WTC11 (cell line): ENCODE data around the gene SAP30BP. TPM values are rescaled to one million over a fixed set of nuclear protein-coding genes. Genes with fewer than 3 reads are reported as not detected.

ENCODE experiments used
- ATAC-seq: fragments of 200-7000 bp; cut with Tn5 transposase; 2 replicates; pipeline ENCODE4 v1.10.0; 2021; ENCODE audit warnings: mild to moderate bottlenecking, moderate library complexity
- CTCF ChIA-PET: fragments of 300-600 bp; sonication (Branson Sonifier 250); formaldehyde crosslinking; loops from one replicate; lab custom pipeline; 2021; ENCODE audit warnings: antibody characterized with exemption; lab: Charles Lee
- POLR2A ChIA-PET: fragments of 350-600 bp; sonication (Branson Sonifier 250); formaldehyde crosslinking; loops from one replicate; lab custom pipeline; 2021; ENCODE audit warnings: antibody characterized with exemption; lab: Charles Lee
- DNase-seq: peaks from one replicate; pipeline ENCODE4 v3.0.0; 2021; ENCODE audit warnings: low spot score
- H3K27ac Mint-ChIP-seq: 2 replicates; pipeline ENCODE4 v1.8.0; 2021; ENCODE audit warnings: mixed read lengths
- H3K27me3 Mint-ChIP-seq: 2 replicates; pipeline ENCODE4 v1.8.0; 2021; ENCODE audit warnings: low read depth, mild to moderate bottlenecking, moderate library complexity, mixed read lengths
- H3K36me3 Mint-ChIP-seq: 2 replicates; pipeline ENCODE4 v1.8.0; 2021; ENCODE audit warnings: mixed read lengths
- H3K4me1 Mint-ChIP-seq: 2 replicates; pipeline ENCODE4 v1.8.0; 2022; ENCODE audit warnings: mixed read lengths
- H3K4me3 Mint-ChIP-seq: 2 replicates; pipeline ENCODE4 v1.8.0; 2021; ENCODE audit warnings: mild to moderate bottlenecking, moderate library complexity, mixed read lengths
- H3K9me3 Mint-ChIP-seq: 2 replicates; pipeline ENCODE4 v1.8.0; 2021; ENCODE audit warnings: mixed read lengths
- CREB1 ChIP-seq: sonication (generic); formaldehyde crosslinking; IDR thresholded peaks from 2 replicates; pipeline ENCODE4 v1.8.0; 2023; ENCODE audit warnings: mild to moderate bottlenecking, missing genetic modification reagents
- E2F4 ChIP-seq: sonication (generic); formaldehyde crosslinking; IDR thresholded peaks from 2 replicates; pipeline ENCODE4 v1.8.1; 2022; ENCODE audit warnings: low read depth, mild to moderate bottlenecking, moderate library complexity, missing genetic modification reagents, borderline replicate concordance
- ERG ChIP-seq: fragments of 250-450 bp; sonication (Bioruptor Pico); IDR thresholded peaks from 2 replicates; pipeline ENCODE4 v1.8.0; 2021; ENCODE audit warnings: mild to moderate bottlenecking
- ESRRA ChIP-seq: sonication (generic); formaldehyde crosslinking; IDR thresholded peaks from 2 replicates; pipeline ENCODE4 v1.8.1; 2022; ENCODE audit warnings: mild to moderate bottlenecking, missing genetic modification reagents, borderline replicate concordance
- GRHL2 ChIP-seq: fragments of 250-450 bp; sonication (Bioruptor Pico); IDR thresholded peaks from 2 replicates; pipeline ENCODE4 v1.8.0; 2022; ENCODE audit warnings: mild to moderate bottlenecking, moderate library complexity; ENCODE audit not compliant: insufficient replicate concordance, severe bottlenecking
- KAT7 ChIP-seq: sonication (generic); formaldehyde crosslinking; IDR thresholded peaks from 2 replicates; pipeline ENCODE4 v1.8.1; 2023; ENCODE audit warnings: missing genetic modification reagents, mild to moderate bottlenecking, borderline replicate concordance
- MXD4 ChIP-seq: fragments of 250-450 bp; sonication (Bioruptor Pico); IDR thresholded peaks from 2 replicates; pipeline ENCODE4 v1.8.0; 2021; ENCODE audit warnings: mild to moderate bottlenecking, moderate library complexity, borderline replicate concordance
- NFATC4 ChIP-seq: fragments of 250-450 bp; sonication (Bioruptor Pico); IDR thresholded peaks from 2 replicates; pipeline ENCODE4 v1.9.0; 2021; ENCODE audit warnings: mild to moderate bottlenecking
- NR1H2 ChIP-seq: sonication (generic); formaldehyde crosslinking; IDR thresholded peaks from 2 replicates; pipeline ENCODE4 v1.9.0; 2021; ENCODE audit warnings: mild to moderate bottlenecking, moderate library complexity, missing genetic modification reagents
- OVOL2 ChIP-seq: fragments of 250-450 bp; sonication (Bioruptor Pico); IDR thresholded peaks from 2 replicates; pipeline ENCODE4 v1.9.0; 2021; ENCODE audit warnings: mild to moderate bottlenecking, borderline replicate concordance
- PRDM15 ChIP-seq: sonication (generic); formaldehyde crosslinking; IDR thresholded peaks from 2 replicates; pipeline ENCODE4 v1.8.0; 2022; ENCODE audit warnings: missing genetic modification reagents
- RORB ChIP-seq: fragments of 250-450 bp; sonication (Bioruptor Pico); IDR thresholded peaks from 2 replicates; pipeline ENCODE4 v1.9.0; 2021; ENCODE audit warnings: mild to moderate bottlenecking
- SP1 ChIP-seq: sonication (generic); formaldehyde crosslinking; conservative IDR thresholded peaks from 2 replicates; pipeline ENCODE4 v1.8.1; 2022; ENCODE audit warnings: missing genetic modification reagents
- ZMAT4 ChIP-seq: fragments of 250-450 bp; sonication (Bioruptor Pico); IDR thresholded peaks from 2 replicates; pipeline ENCODE4 v1.9.0; 2021; ENCODE audit warnings: mild to moderate bottlenecking
- ZNF232 ChIP-seq: sonication (generic); formaldehyde crosslinking; IDR thresholded peaks from 2 replicates; pipeline ENCODE4 v1.8.0; 2022; ENCODE audit warnings: mild to moderate bottlenecking, missing genetic modification reagents
- ZNF317 ChIP-seq: sonication (generic); formaldehyde crosslinking; IDR thresholded peaks from 2 replicates; pipeline ENCODE4 v1.8.1; 2023; ENCODE audit warnings: low read depth, mild to moderate bottlenecking, moderate library complexity, missing genetic modification reagents, borderline replicate concordance
- ZNF416 ChIP-seq: fragments of 250-450 bp; sonication (Bioruptor Pico); IDR thresholded peaks from 2 replicates; pipeline ENCODE4 v1.9.0; 2021; ENCODE audit warnings: mild to moderate bottlenecking, inconsistent platforms
- total RNA-seq: library from RNA; stranded (reverse); gene quantifications from 3 replicates; pipeline ENCODE4 v1.2.3, GENCODE V29; 2021

The SAP30BP gene
- total RNA-seq, 1 experiment from 2014 or later, result 86.8 TPM

- Mint-ChIP-seq H3K36me3 (peaks cover 37% of the 10 kb centered on the region), H3K4me3 (no peak overlapping the region)
- POLR2A ChIA-PET, result no interaction called here
- TF ChIP-seq ZNF317, result no peak
- TF ChIP-seq NFATC4 (CRISPR knock-in tag), result no peak
- no peak for TF ChIP-seq CREB1
- TF ChIP-seq E2F4 (CRISPR knock-in tag), result no peak
- no peak for TF ChIP-seq GRHL2
- TF ChIP-seq ESRRA (CRISPR knock-in tag), result no peak
- no peak for TF ChIP-seq SP1
- no peak for TF ChIP-seq RORB (CRISPR knock-in tag)
- TF ChIP-seq PRDM15 (CRISPR knock-in tag), result no peak
- no peak for TF ChIP-seq ZMAT4 (CRISPR knock-in tag)
- TF ChIP-seq ZNF416, result no peak
- TF ChIP-seq, all 79 proteins: peak for 0
- ATAC-seq, result no peak
- DNase-seq, result no peak
- Mint-ChIP-seq H3K27me3 (no peaks in the 10 kb centered on the region), H3K4me1 (peaks cover 12% of the 10 kb centered on the region), H3K27ac (peak overlapping the region; percentile 65), H3K9me3 (no peaks in the 10 kb centered on the region)
- CTCF ChIA-PET, result interaction anchor here (0.6 to 3.6 kb wide), 9 partner anchors 12 to 381 kb away, joined by 3 to 22 read pairs (median 12); partner anchors contain the start of genes GALK1 and SMIM5
These were observed 1.2 kb upstream of the SAP30BP start for GRCh38 chr17:75665981-75666380.

GRCh38 chr17:75667825-75668224, 687 bp downstream of the SAP30BP start:
- H3K27ac Mint-ChIP-seq, result no peak overlapping the region
- TF ChIP-seq NR1H2 (CRISPR knock-in tag) (no peak), KAT7 (CRISPR knock-in tag) (no peak), OVOL2 (no peak), E2F4 (CRISPR knock-in tag) (no peak)
- peaks cover 12% of the 10 kb centered on the region for H3K4me1 Mint-ChIP-seq
- H3K27me3 Mint-ChIP-seq, result no peaks in the 10 kb centered on the region
- ATAC-seq (no peak), DNase-seq (no peak)
- ChIA-PET CTCF (interaction anchor here (0.9 to 3.6 kb wide), 2 partner anchors 86 to 163 kb away, joined by 3 to 17 read pairs; no protein-coding TSS in a partner anchor), POLR2A (interaction anchor here (0.6 kb wide), 1 partner anchor 294 kb away, joined by 6 read pairs; no protein-coding TSS in a partner anchor)
- no peak overlapping the region for H3K4me3 Mint-ChIP-seq
- peaks cover 41% of the 10 kb centered on the region for H3K36me3 Mint-ChIP-seq
- no peaks in the 10 kb centered on the region for H3K9me3 Mint-ChIP-seq

GRCh38 chr17:75668489-75668888, 1.4 kb downstream of the SAP30BP start:
- H3K36me3 Mint-ChIP-seq, result peaks cover 41% of the 10 kb centered on the region
- no peaks in the 10 kb centered on the region for H3K27me3 Mint-ChIP-seq
- CTCF ChIA-PET, result interaction anchor here (1.1 to 3.6 kb wide), 2 partner anchors 36 to 85 kb away, joined by 4 to 17 read pairs; no protein-coding TSS in a partner anchor
- no peak for TF ChIP-seq ZNF232
- no peak for TF ChIP-seq MXD4
- TF ChIP-seq ERG (CRISPR knock-in tag), result no peak
- no peaks in the 10 kb centered on the region for H3K9me3 Mint-ChIP-seq
- H3K4me3 Mint-ChIP-seq, result no peak overlapping the region
- no peak overlapping the region; the same call in 1 of the 2 replicates for H3K27ac Mint-ChIP-seq
- DNase-seq (no peak), ATAC-seq (no peak)
- POLR2A ChIA-PET, result no interaction called here
- peaks cover 12% of the 10 kb centered on the region for H3K4me1 Mint-ChIP-seq
